IPS-20b (cell line): ENCODE data around the gene DLD.
A peak's percentile ranks its signal among the peaks of the same experiment; 100 is the strongest.
"Not testable (repeated sequence)": the region's sequence is repeated elsewhere in the genome, so short reads cannot be mapped to it uniquely, and the experiment has no call there.

Experiments used
- H3K27ac ChIP-seq: one replicate; pipeline ENCODE4 v1.5.1; 2013; ENCODE audit warnings: low read length
- H3K27me3 ChIP-seq: 2 replicates; pipeline ENCODE4 v1.6.1; 2013; ENCODE audit warnings: mild to moderate bottlenecking, low read length, inconsistent platforms; ENCODE audit not compliant: insufficient read depth
- H3K36me3 ChIP-seq: 2 replicates; pipeline ENCODE4 v1.6.1; 2013; ENCODE audit warnings: low read depth, mild to moderate bottlenecking, inconsistent platforms, low read length, moderate library complexity; ENCODE audit not compliant: insufficient read depth
- H3K4me1 ChIP-seq: 2 replicates; pipeline ENCODE4 v1.6.1; 2013; ENCODE audit warnings: mild to moderate bottlenecking, control low read depth, inconsistent platforms, low read length, moderate library complexity; ENCODE audit not compliant: insufficient read depth
- H3K4me3 ChIP-seq: 2 replicates; pipeline ENCODE4 v1.5.1; 2013; ENCODE audit warnings: mild to moderate bottlenecking, low read length, inconsistent platforms
- H3K9ac ChIP-seq: 2 replicates; pipeline ENCODE4 v1.6.1; 2013; ENCODE audit warnings: low read depth, mild to moderate bottlenecking, inconsistent platforms, low read length, moderate library complexity
- H3K9me3 ChIP-seq: 2 replicates; pipeline ENCODE4 v1.6.1; 2013; ENCODE audit warnings: mild to moderate bottlenecking, low read depth, low read length, inconsistent platforms; ENCODE audit not compliant: insufficient read depth

Gene DLD

GRCh38 chr7:107949443-107949935 lies 58.5 kb downstream of the DLD start:
- H3K4me1 ChIP-seq, result peaks cover 13% of the 10 kb centered on the region
- no peak overlapping the region for H3K27ac ChIP-seq
- peaks cover 48% of the 10 kb centered on the region for H3K36me3 ChIP-seq

GRCh38 chr7:107951172-107951787 lies 60.3 kb downstream of the DLD start:
- H3K9ac ChIP-seq, result no peak overlapping the region
- H3K4me1 ChIP-seq, result peaks cover 13% of the 10 kb centered on the region
- peaks cover 46% of the 10 kb centered on the region for H3K36me3 ChIP-seq
- H3K27ac ChIP-seq, result no peak overlapping the region
- H3K27me3 ChIP-seq, result no peaks in the 10 kb centered on the region
- no peaks in the 10 kb centered on the region for H3K9me3 ChIP-seq
- H3K4me3 ChIP-seq, result no peak overlapping the region

More at GRCh38 chr7:107949443-107949935, 58.5 kb downstream of the DLD start:
- Histone ChIP-seq H3K4me3 (no peak overlapping the region), H3K27me3 (no peaks in the 10 kb centered on the region), H3K9me3 (no peaks in the 10 kb centered on the region), H3K9ac (no peak overlapping the region)

- H3K9me3 ChIP-seq, result no peaks in the 10 kb centered on the region
- peak overlapping the region; percentile 19; the same call in 1 of the 2 replicates for H3K4me3 ChIP-seq
- H3K27ac ChIP-seq, result no peak overlapping the region
- H3K9ac ChIP-seq, result no peak overlapping the region
- H3K36me3 ChIP-seq, result peaks cover 52% of the 10 kb centered on the region
- peaks cover 13% of the 10 kb centered on the region for H3K4me1 ChIP-seq
- no peaks in the 10 kb centered on the region for H3K27me3 ChIP-seq
These were observed 60.9 kb downstream of the DLD start for GRCh38 chr7:107951896-107952295.

DNA sequence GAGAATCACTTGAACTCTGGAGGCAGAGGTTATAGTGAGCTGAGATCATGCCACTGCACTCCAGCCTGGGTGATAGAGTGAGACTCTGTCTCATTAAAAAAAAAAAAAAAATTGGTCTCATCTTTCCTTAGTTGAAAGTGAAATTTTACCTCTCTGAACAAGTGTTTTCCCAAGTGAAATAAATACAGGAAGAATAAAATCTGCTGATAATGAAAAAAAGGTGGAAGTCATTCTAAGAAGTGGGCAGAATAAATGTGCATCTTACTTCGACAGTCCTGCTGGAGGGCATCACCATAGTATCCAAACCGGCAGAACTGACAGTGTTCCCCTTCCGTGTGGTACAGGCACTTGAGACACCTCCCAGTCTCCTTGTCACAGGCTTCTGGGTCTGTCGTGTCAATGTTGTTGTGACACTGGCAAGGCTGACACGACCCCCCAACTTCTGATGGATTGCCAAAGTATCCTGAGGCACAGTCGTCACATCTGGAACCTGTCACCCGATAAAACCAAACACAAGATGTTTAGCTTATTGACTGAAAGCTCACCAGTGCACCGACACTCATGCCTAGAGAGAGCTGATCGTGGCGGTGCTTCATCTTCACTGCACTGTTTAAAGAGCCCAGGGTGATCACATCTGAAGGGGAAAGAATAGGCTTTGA lies 62.4 kb downstream of the DLD start:
- no peak overlapping the region for H3K4me3 ChIP-seq
- peaks cover 13% of the 10 kb centered on the region for H3K4me1 ChIP-seq
- no peaks in the 10 kb centered on the region for H3K27me3 ChIP-seq
- H3K27ac ChIP-seq, result no peak overlapping the region
- H3K9me3 ChIP-seq, result no peaks in the 10 kb centered on the region
- no peak overlapping the region for H3K9ac ChIP-seq
- peaks cover 62% of the 10 kb centered on the region for H3K36me3 ChIP-seq

DNA sequence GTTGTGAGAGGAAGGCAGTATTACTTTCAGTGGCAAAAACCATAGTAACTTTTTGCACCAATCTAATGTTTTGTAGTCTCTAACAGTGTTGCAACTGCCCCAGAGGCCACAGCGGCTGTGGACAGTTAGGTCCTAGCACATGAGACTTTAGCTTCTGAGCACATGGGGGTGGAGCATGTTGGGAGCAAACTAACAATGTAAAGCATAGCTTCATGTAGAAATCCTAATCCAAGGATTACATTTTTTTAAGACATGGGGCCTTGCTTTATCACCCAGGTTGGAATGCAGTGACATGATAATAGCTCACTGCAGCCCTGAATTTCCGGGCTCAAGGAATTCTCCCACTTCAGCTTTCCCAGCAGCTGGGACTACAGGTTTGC lies 62.9 kb downstream of the DLD start:
- H3K36me3 ChIP-seq, result peaks cover 64% of the 10 kb centered on the region
- no peaks in the 10 kb centered on the region for H3K9me3 ChIP-seq
- no peak overlapping the region for H3K9ac ChIP-seq
- H3K4me3 ChIP-seq, result no peak overlapping the region
- H3K4me1 ChIP-seq, result peaks cover 15% of the 10 kb centered on the region
- H3K27ac ChIP-seq, result no peak overlapping the region
- H3K27me3 ChIP-seq, result no peaks in the 10 kb centered on the region

DNA sequence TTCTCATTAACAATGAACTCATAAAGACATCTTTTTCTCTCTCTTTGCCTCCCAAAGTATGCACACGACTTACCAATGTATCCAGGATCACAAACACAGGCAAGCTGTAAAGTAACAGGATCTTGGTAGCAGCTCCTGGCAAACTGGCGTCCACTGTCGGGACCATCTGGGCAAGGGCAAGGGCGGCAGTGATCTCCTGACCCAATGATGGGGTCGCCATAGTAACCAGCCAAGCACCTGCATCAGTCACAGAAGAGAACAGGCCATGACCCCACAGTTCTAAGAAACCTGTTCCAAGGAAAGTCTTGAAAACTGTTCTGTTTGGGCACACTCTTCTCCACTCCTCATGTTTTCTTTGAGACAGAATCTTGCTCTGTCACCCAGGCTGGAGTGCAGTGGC lies 64.4 kb downstream of the DLD start:
- Histone ChIP-seq H3K4me1 (peaks cover 22% of the 10 kb centered on the region), H3K36me3 (peaks cover 76% of the 10 kb centered on the region), H3K4me3 (no peak overlapping the region), H3K27ac (no peak overlapping the region), H3K9me3 (no peaks in the 10 kb centered on the region), H3K9ac (no peak overlapping the region), H3K27me3 (no peaks in the 10 kb centered on the region)

GRCh38 chr7:107956950-107957349 lies 66.0 kb downstream of the DLD start:
- H3K9me3 ChIP-seq, H3K9ac ChIP-seq, H3K27me3 ChIP-seq, H3K27ac ChIP-seq, H3K4me3 ChIP-seq: not testable (repeated sequence)
- Histone ChIP-seq H3K4me1 (peaks cover 17% of the 10 kb centered on the region), H3K36me3 (peaks cover 76% of the 10 kb centered on the region)

- peaks cover 74% of the 10 kb centered on the region for H3K36me3 ChIP-seq
- no peak overlapping the region for H3K4me3 ChIP-seq
These were observed 66.5 kb downstream of the DLD start for GRCh38 chr7:107957436-107957835.

GRCh38 chr7:107958764-107959526 lies 68.0 kb downstream of the DLD start:
- peaks cover 78% of the 10 kb centered on the region for H3K36me3 ChIP-seq
- peaks cover 9% of the 10 kb centered on the region; the same call in 1 of the 2 replicates for H3K4me1 ChIP-seq

More at GRCh38 chr7:107957436-107957835, 66.5 kb downstream of the DLD start:
- Histone ChIP-seq H3K27ac (no peak overlapping the region), H3K9me3 (no peaks in the 10 kb centered on the region), H3K9ac (no peak overlapping the region), H3K4me1 (peaks cover 12% of the 10 kb centered on the region; the same call in 1 of the 2 replicates), H3K27me3 (no peaks in the 10 kb centered on the region)

DNA sequence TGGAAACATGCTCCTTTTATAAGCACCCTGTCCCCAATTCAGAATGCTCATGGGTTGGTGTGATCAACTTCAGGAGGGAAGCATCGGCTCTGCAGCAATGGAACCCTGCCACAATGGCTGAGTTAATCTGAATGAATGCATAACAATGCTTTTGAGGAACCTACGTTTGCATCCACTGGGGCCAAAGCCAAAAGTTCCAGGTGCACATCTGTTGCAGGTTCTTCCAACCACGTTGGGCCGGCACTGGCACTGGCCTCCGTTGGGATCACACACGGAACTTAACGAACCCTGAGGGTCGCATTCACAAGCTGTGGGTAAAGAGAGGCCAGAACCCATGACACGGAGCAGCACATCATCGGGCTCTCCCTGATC lies 68.5 kb downstream of the DLD start:
- Histone ChIP-seq H3K9ac (no peak overlapping the region), H3K9me3 (no peaks in the 10 kb centered on the region), H3K4me1 (peaks cover 9% of the 10 kb centered on the region; the same call in 1 of the 2 replicates), H3K27me3 (no peaks in the 10 kb centered on the region), H3K4me3 (no peak overlapping the region), H3K36me3 (peaks cover 81% of the 10 kb centered on the region), H3K27ac (no peak overlapping the region)

More at GRCh38 chr7:107958764-107959526, 68.0 kb downstream of the DLD start:
- Histone ChIP-seq H3K9ac (no peak overlapping the region), H3K9me3 (no peaks in the 10 kb centered on the region), H3K4me3 (no peak overlapping the region), H3K27me3 (no peaks in the 10 kb centered on the region), H3K27ac (no peak overlapping the region)

- Histone ChIP-seq H3K4me1 (peaks cover 9% of the 10 kb centered on the region; the same call in 1 of the 2 replicates), H3K27me3 (no peaks in the 10 kb centered on the region), H3K4me3 (no peak overlapping the region), H3K9me3 (no peaks in the 10 kb centered on the region), H3K27ac (no peak overlapping the region), H3K36me3 (peaks cover 87% of the 10 kb centered on the region), H3K9ac (no peak overlapping the region)
These were observed 69.3 kb downstream of the DLD start for GRCh38 chr7:107960272-107960671.
